ENCODE measurements around the gene NTN1.

- TF ChIP-seq, protein P1, sequence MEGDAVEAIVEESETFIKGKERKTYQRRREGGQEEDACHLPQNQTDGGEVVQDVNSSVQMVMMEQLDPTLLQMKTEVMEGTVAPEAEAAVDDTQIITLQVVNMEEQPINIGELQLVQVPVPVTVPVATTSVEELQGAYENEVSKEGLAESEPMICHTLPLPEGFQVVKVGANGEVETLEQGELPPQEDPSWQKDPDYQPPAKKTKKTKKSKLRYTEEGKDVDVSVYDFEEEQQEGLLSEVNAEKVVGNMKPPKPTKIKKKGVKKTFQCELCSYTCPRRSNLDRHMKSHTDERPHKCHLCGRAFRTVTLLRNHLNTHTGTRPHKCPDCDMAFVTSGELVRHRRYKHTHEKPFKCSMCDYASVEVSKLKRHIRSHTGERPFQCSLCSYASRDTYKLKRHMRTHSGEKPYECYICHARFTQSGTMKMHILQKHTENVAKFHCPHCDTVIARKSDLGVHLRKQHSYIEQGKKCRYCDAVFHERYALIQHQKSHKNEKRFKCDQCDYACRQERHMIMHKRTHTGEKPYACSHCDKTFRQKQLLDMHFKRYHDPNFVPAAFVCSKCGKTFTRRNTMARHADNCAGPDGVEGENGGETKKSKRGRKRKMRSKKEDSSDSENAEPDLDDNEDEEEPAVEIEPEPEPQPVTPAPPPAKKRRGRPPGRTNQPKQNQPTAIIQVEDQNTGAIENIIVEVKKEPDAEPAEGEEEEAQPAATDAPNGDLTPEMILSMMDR (IDR thresholded peaks at IDR 0.05; ENCODE audit: low read depth, low read length) = no peak
- no peak for TF ChIP-seq EZH2phosphoT487 (IDR thresholded peaks at IDR 0.05; ENCODE audit: low read depth)
Measured at GRCh38 chr17:9151091-9151490, 129.8 kb downstream of the NTN1 start.

Measured in OCI-LY3 (cell line).